SU-DHL-6 (cell line): ENCODE measurements around the gene SERINC4.

ENCODE experiments used
- CTCF ChIP-seq: fragments of 200-600 bp; sonication (generic); IDR thresholded peaks from one replicate; pipeline ENCODE4 v1.5.1; 2017; ENCODE audit warnings: antibody characterized with exemption, mild to moderate bottlenecking, low read length, moderate library complexity; ENCODE audit not compliant: insufficient read depth, poor library complexity, severe bottlenecking
- EZH2phosphoT487 ChIP-seq: fragments of 200-600 bp; sonication (generic), shearing (Covaris generic); conservative IDR thresholded peaks from 2 replicates; pipeline ENCODE4 v1.6.1; 2018; ENCODE audit warnings: mild to moderate bottlenecking, antibody characterized with exemption, low read length, moderate library complexity, mixed read lengths

DNA sequence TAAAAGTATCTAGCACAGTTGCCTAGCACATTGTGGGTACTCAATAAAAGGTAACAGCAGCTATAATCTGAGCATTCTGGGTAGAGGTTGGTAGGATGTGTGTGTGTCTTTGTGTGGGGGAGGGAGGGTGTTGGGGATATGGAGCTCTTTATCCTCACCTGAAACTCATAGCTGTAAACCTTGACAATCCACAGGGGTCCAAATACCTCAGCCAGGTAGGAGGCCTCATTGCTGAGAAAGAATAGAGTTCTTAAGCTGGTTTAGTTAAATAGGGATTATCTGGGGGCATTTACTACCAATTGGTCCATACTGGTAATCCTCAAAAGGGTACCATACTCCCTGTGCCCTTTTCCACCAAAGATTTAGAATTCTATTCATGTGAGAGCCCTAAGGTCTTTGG is 4.0 kb downstream of the SERINC4 start:
- no peak for TF ChIP-seq EZH2phosphoT487
- no peak for TF ChIP-seq CTCF
